ENCODE results near the gene S100A11.

S100A11 gene

DNA sequence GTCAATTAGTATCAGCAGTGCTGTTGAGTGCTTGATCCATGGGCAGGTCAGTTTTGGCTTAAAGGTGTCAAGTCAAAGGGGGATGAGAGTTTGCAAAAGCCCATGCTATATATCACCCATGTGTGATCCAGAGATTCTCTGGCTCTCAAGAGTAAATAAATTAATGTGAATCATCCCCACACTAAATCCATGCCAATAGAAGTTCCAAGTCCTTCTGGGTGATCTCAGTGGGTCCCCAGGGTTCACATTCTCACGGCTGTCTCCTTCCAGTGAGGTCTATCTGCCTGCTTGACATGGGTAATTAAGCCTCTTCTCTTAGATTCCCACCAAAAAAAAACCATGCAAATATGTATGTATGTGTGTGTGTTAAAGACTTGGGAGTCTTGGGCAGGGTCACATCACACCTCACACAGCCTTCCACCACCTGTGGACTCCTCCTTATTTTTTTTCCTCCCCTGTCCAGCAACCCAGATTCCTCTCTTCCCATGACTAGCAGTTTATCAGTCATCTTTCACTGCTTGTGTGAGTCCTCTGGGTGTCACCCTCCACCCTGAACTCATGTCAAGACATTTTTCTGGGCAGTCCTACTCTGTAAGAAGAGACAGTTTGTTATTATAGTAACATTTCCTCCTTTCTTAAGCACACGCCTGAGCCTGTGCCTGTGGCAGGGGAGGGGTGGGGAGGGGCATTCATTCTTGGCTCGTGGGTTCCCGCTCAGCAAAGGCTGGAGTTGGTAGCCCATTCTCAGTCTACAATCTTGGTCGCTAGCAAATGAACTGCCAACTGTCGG lies 14.3 kb upstream of the S100A11 start:
- no peaks in the 10 kb centered on the region for H3K36me3 ChIP-seq (ENCODE audit: insufficient read depth, low read depth, low read length)
- no peak overlapping the region for H3K9ac ChIP-seq (ENCODE audit: low read depth, low read length)
- no peak overlapping the region for H3K27ac ChIP-seq (ENCODE audit: low read length)
- H3K4me1 ChIP-seq (ENCODE audit: insufficient read depth, low read length) = peaks cover 11% of the 10 kb centered on the region
- H3K27me3 ChIP-seq (ENCODE audit: insufficient read depth, low read length) = peaks cover 9% of the 10 kb centered on the region
- H3K4me3 ChIP-seq (ENCODE audit: low read length) = no peak overlapping the region
- H3K9me3 ChIP-seq (ENCODE audit: insufficient read depth, low read depth, low read length) = no peaks in the 10 kb centered on the region

DNA sequence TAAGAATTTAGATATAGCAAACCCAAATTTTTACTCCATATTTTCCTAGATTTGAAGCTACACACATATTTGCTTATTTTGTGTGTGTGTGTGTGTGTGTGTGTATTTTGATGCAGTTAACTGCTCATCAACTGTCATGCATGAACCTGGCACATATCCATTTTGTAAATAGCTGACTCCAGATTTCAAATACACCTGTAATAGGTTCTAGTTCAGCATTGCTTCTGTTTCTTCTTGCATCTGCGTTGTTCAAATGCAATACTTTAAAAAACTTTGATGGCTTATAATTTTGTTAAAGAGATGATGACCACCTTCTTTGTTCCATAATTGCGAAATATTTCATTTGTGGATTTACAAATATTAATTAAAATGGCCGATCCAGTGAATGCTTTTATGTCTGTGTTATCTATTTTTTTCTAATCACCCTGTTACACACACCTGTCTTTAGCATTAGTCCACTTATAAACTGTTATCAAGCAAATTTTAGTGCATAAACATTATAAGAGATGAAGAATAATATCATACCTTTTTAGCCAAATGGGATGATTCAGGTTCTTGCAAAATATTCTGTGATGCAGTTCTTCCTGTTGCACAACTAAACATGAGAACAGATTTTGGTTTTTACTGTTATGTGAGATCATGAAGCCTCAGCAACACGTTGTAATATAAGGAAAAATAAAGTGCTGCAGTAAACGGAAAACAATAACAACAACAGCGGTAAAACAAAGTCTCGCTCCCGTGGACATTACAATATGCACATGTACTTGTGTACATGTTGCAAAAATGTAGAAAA lies 12.7 kb upstream of the S100A11 start:
- Histone ChIP-seq H3K4me3 (ENCODE audit: low read length) (no peak overlapping the region), H3K9ac (ENCODE audit: low read depth, low read length) (no peak overlapping the region), H3K27ac (ENCODE audit: low read length) (no peak overlapping the region), H3K36me3 (ENCODE audit: insufficient read depth, low read depth, low read length) (no peaks in the 10 kb centered on the region), H3K9me3 (ENCODE audit: insufficient read depth, low read depth, low read length) (no peaks in the 10 kb centered on the region), H3K4me1 (ENCODE audit: insufficient read depth, low read length) (peaks cover 21% of the 10 kb centered on the region), H3K27me3 (ENCODE audit: insufficient read depth, low read length) (peaks cover 9% of the 10 kb centered on the region)

DNA sequence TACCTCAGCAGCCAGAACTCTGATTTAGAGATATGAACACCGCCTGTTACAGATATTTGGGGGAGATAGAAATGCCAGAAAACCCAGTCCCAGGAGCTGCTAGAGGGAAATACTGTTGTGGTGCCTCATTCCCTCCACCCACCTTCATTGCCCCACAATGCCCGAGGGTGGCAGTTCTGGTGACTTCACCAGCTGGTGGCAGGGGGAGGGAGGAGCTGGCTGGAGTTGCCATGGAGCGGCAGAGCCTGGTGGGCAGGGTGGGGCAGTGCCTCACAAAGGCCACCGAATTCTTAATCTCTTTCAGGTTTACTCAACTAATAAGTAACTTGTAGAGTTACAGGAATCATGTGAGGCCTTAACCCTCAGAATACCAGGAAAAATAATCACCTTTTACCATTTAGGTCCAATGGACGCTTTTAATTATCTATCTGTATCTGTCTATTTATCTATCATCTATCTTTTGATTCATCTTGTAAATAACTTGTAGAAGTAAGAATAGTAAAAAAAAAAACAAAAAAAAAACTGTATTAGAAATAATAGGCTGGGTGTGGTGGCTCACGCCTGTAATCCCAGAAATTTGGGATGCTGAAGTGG lies 11.7 kb upstream of the S100A11 start:
- Histone ChIP-seq H3K4me1 (ENCODE audit: insufficient read depth, low read length) (peaks cover 30% of the 10 kb centered on the region), H3K27ac (ENCODE audit: low read length) (peak overlapping the region; percentile 40), H3K27me3 (ENCODE audit: insufficient read depth, low read length) (peaks cover 8% of the 10 kb centered on the region), H3K4me3 (ENCODE audit: low read length) (peak overlapping the region; percentile 41), H3K9me3 (ENCODE audit: insufficient read depth, low read depth, low read length) (no peaks in the 10 kb centered on the region), H3K36me3 (ENCODE audit: insufficient read depth, low read depth, low read length) (no peaks in the 10 kb centered on the region), H3K9ac (ENCODE audit: low read depth, low read length) (peak overlapping the region; percentile 73; the same call in 1 of the 2 replicates)

- peak overlapping the region; percentile 59 for H3K27ac ChIP-seq (ENCODE audit: low read length)
These were observed 11.1 kb upstream of the S100A11 start for GRCh38 chr1:152047730-152048415.

DNA sequence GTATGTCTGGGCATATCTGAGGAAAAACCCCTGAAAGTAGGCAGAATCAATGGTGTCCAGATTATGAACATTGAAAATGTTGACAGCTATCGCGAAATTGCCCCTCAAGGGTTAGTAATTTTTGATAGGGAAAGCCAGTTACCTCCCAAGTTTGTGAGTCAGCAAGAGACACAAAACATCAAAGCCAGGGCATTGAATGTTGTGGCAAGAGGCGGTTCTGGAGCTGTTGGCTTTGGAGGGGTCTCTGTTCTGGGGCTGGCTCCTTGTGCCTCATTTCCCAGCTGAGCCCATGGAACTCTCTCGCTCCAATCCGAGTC lies 10.6 kb upstream of the S100A11 start:
- peaks cover 6% of the 10 kb centered on the region for H3K27me3 ChIP-seq (ENCODE audit: insufficient read depth, low read length)
- H3K4me3 ChIP-seq (ENCODE audit: low read length) = peak overlapping the region; percentile 41; the same call in 1 of the 2 replicates
- peaks cover 33% of the 10 kb centered on the region for H3K4me1 ChIP-seq (ENCODE audit: insufficient read depth, low read length)
- no peaks in the 10 kb centered on the region for H3K36me3 ChIP-seq (ENCODE audit: insufficient read depth, low read depth, low read length)
- H3K27ac ChIP-seq (ENCODE audit: low read length) = peak overlapping the region; percentile 59
- no peaks in the 10 kb centered on the region for H3K9me3 ChIP-seq (ENCODE audit: insufficient read depth, low read depth, low read length)
- H3K9ac ChIP-seq (ENCODE audit: low read depth, low read length) = peak overlapping the region; percentile 73

More at GRCh38 chr1:152047730-152048415, 11.1 kb upstream of the S100A11 start:
- no peaks in the 10 kb centered on the region for H3K9me3 ChIP-seq (ENCODE audit: insufficient read depth, low read depth, low read length)
- H3K9ac ChIP-seq (ENCODE audit: low read depth, low read length) = peak overlapping the region; percentile 73
- peaks cover 3% of the 10 kb centered on the region for H3K27me3 ChIP-seq (ENCODE audit: insufficient read depth, low read length)
- H3K4me1 ChIP-seq (ENCODE audit: insufficient read depth, low read length) = peaks cover 33% of the 10 kb centered on the region
- peak overlapping the region; percentile 41 for H3K4me3 ChIP-seq (ENCODE audit: low read length)
- no peaks in the 10 kb centered on the region for H3K36me3 ChIP-seq (ENCODE audit: insufficient read depth, low read depth, low read length)

GRCh38 chr1:152044386-152044785 lies 7.6 kb upstream of the S100A11 start:
- H3K36me3 ChIP-seq (ENCODE audit: insufficient read depth, low read depth, low read length) = no peaks in the 10 kb centered on the region
- no peak overlapping the region for H3K9ac ChIP-seq (ENCODE audit: low read depth, low read length)
- H3K4me1 ChIP-seq (ENCODE audit: insufficient read depth, low read length) = peaks cover 33% of the 10 kb centered on the region
- H3K27me3 ChIP-seq (ENCODE audit: insufficient read depth, low read length) = peaks cover 32% of the 10 kb centered on the region
- no peaks in the 10 kb centered on the region for H3K9me3 ChIP-seq (ENCODE audit: insufficient read depth, low read depth, low read length)
- no peak overlapping the region for H3K27ac ChIP-seq (ENCODE audit: low read length)
- peak overlapping the region; percentile 23; the same call in 1 of the 2 replicates for H3K4me3 ChIP-seq (ENCODE audit: low read length)

- H3K36me3 ChIP-seq (ENCODE audit: insufficient read depth, low read depth, low read length) = no peaks in the 10 kb centered on the region
- H3K9ac ChIP-seq (ENCODE audit: low read depth, low read length) = no peak overlapping the region
- H3K4me1 ChIP-seq (ENCODE audit: insufficient read depth, low read length) = peaks cover 33% of the 10 kb centered on the region
- peaks cover 32% of the 10 kb centered on the region for H3K27me3 ChIP-seq (ENCODE audit: insufficient read depth, low read length)
- no peaks in the 10 kb centered on the region for H3K9me3 ChIP-seq (ENCODE audit: insufficient read depth, low read depth, low read length)
- H3K4me3 ChIP-seq (ENCODE audit: low read length) = peak overlapping the region; percentile 34; the same call in 1 of the 2 replicates
- no peak overlapping the region for H3K27ac ChIP-seq (ENCODE audit: low read length)
These were observed 7.1 kb upstream of the S100A11 start for GRCh38 chr1:152043870-152044269.

GRCh38 chr1:152042030-152042429 lies 5.2 kb upstream of the S100A11 start:
- Histone ChIP-seq H3K36me3 (ENCODE audit: insufficient read depth, low read depth, low read length) (no peaks in the 10 kb centered on the region), H3K4me3 (ENCODE audit: low read length) (no peak overlapping the region), H3K27ac (ENCODE audit: low read length) (no peak overlapping the region), H3K4me1 (ENCODE audit: insufficient read depth, low read length) (peaks cover 22% of the 10 kb centered on the region), H3K9ac (ENCODE audit: low read depth, low read length) (no peak overlapping the region), H3K9me3 (ENCODE audit: insufficient read depth, low read depth, low read length) (no peaks in the 10 kb centered on the region), H3K27me3 (ENCODE audit: insufficient read depth, low read length) (peaks cover 40% of the 10 kb centered on the region)

DNA sequence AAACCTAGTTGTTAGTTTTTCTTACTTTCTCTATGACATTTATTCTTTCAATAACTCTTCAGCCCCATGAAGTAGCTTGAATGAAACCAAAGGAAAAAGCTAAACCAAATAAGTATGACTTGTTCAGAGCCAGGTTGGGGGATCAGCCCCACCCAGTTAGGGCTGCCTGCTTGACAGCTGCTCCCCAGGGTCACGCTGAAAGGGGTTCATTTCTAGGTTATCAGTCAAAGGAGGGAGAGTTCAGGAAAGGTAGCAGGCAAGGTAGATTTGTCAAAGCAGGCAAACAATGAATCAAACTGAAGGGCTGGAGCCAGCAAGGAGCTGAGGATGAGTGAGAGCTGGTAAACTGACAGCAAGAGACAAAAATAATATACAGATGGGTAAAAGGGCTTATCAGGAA lies 3.1 kb upstream of the S100A11 start:
- no peaks in the 10 kb centered on the region for H3K9me3 ChIP-seq (ENCODE audit: insufficient read depth, low read depth, low read length)
- no peak overlapping the region for H3K4me3 ChIP-seq (ENCODE audit: low read length)
- no peak overlapping the region for H3K27ac ChIP-seq (ENCODE audit: low read length)
- H3K27me3 ChIP-seq (ENCODE audit: insufficient read depth, low read length) = peaks cover 54% of the 10 kb centered on the region
- H3K9ac ChIP-seq (ENCODE audit: low read depth, low read length) = no peak overlapping the region
- no peaks in the 10 kb centered on the region for H3K36me3 ChIP-seq (ENCODE audit: insufficient read depth, low read depth, low read length)
- H3K4me1 ChIP-seq (ENCODE audit: insufficient read depth, low read length) = peaks cover 24% of the 10 kb centered on the region; the same call in 1 of the 2 replicates

DNA sequence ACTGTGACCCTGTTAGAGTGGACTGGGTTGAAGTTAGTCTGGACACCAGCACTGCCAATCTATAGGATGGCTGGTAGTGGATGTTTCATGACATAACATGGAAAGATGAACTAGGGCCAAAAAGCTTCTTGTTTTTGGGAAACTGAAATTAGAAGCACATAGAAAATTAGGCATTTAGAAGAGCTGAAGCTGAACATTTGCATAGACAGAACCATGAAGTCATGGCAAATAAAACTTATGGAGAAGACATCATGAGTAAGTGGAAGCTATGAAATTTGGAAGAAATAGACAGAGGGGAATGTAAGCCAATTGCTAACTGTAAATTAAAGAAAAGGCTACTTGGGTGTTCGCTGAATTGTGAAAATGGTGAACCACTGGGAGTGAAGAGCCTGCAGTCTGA lies 2.7 kb upstream of the S100A11 start:
- H3K4me3 ChIP-seq (ENCODE audit: low read length) = no peak overlapping the region
- no peaks in the 10 kb centered on the region for H3K36me3 ChIP-seq (ENCODE audit: insufficient read depth, low read depth, low read length)
- H3K27ac ChIP-seq (ENCODE audit: low read length) = no peak overlapping the region
- peaks cover 24% of the 10 kb centered on the region; the same call in 1 of the 2 replicates for H3K4me1 ChIP-seq (ENCODE audit: insufficient read depth, low read length)
- no peaks in the 10 kb centered on the region for H3K9me3 ChIP-seq (ENCODE audit: insufficient read depth, low read depth, low read length)
- no peak overlapping the region for H3K9ac ChIP-seq (ENCODE audit: low read depth, low read length)
- H3K27me3 ChIP-seq (ENCODE audit: insufficient read depth, low read length) = peaks cover 54% of the 10 kb centered on the region

DNA sequence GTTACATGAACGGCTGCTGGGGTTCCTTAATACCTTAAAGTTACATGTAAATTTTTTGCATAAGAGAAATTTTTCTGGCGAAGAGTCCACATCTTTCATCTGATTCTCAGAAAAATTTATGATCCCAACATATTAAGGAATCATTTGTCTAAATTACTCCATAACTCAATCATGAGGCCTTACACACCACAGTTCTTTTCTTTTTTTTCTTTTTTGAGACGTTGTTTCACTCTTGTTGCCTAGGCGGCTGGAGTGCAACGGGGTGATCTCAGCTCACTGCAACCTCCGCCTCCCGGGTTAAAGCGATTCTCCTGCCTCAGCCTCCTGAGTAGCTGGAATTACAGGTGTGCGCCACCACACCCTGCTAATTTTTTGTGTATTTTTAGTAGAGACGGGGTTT lies 2.1 kb upstream of the S100A11 start:
- no peak overlapping the region for H3K9ac ChIP-seq (ENCODE audit: low read depth, low read length)
- H3K27ac ChIP-seq (ENCODE audit: low read length) = no peak overlapping the region
- H3K27me3 ChIP-seq (ENCODE audit: insufficient read depth, low read length) = peaks cover 54% of the 10 kb centered on the region
- H3K9me3 ChIP-seq (ENCODE audit: insufficient read depth, low read depth, low read length) = no peaks in the 10 kb centered on the region
- H3K36me3 ChIP-seq (ENCODE audit: insufficient read depth, low read depth, low read length) = no peaks in the 10 kb centered on the region
- H3K4me3 ChIP-seq (ENCODE audit: low read length) = no peak overlapping the region
- H3K4me1 ChIP-seq (ENCODE audit: insufficient read depth, low read length) = peaks cover 21% of the 10 kb centered on the region; the same call in 1 of the 2 replicates

Measured in iPS-20b (cell line).